ENCODE data around the gene SPDL1. TPM values are rescaled to one million over a fixed set of nuclear protein-coding genes. Genes with fewer than 3 reads are reported as not detected.

SPDL1 gene
- total RNA-seq, 2 donors from 2014 or later, result 8.0 to 13.7 TPM

GRCh38 chr5:169557838-169558237, 25.7 kb upstream of the SPDL1 start:
- no peak overlapping the region for H3K9ac ChIP-seq (ENCODE audit: low read depth in 2 of 2, low read length in 2 of 2)
- H3K27me3 ChIP-seq, result no peaks in the 10 kb centered on the region
- no peaks in the 10 kb centered on the region for H3K36me3 ChIP-seq
- TF ChIP-seq, protein P1, sequence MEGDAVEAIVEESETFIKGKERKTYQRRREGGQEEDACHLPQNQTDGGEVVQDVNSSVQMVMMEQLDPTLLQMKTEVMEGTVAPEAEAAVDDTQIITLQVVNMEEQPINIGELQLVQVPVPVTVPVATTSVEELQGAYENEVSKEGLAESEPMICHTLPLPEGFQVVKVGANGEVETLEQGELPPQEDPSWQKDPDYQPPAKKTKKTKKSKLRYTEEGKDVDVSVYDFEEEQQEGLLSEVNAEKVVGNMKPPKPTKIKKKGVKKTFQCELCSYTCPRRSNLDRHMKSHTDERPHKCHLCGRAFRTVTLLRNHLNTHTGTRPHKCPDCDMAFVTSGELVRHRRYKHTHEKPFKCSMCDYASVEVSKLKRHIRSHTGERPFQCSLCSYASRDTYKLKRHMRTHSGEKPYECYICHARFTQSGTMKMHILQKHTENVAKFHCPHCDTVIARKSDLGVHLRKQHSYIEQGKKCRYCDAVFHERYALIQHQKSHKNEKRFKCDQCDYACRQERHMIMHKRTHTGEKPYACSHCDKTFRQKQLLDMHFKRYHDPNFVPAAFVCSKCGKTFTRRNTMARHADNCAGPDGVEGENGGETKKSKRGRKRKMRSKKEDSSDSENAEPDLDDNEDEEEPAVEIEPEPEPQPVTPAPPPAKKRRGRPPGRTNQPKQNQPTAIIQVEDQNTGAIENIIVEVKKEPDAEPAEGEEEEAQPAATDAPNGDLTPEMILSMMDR (IDR thresholded peaks at IDR 0.05), result no peak
- no peak overlapping the region for H3K27ac ChIP-seq
- no peak overlapping the region for H3K4me3 ChIP-seq
- no peaks in the 10 kb centered on the region for H3K9me3 ChIP-seq
- no peak for DNase-seq
- intact Hi-C loops (cut with DNase I), result no loop called here
- H3K4me1 ChIP-seq, result no peaks in the 10 kb centered on the region

DNA sequence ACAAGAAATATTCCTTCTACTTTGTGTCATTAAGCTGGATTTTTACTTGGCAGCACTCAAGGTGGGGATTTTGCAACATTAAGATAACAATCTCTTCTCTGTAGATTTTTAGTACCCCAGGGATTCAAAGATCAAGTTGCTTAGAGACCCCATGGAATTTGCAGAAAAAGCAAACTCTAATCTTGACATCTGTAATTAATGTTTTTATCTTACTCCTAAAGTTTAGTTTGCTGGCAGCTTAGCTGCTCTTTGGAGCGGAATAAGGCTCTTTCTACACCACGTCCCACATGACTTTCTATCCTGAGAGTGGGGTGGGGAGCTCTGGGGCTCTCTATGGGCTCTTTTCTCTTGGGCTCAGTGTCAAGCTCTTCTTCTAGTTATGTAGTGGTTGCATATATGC, 21.7 kb upstream of the SPDL1 start:
- no peak overlapping the region for H3K4me3 ChIP-seq
- H3K9me3 ChIP-seq, result no peaks in the 10 kb centered on the region
- H3K27me3 ChIP-seq, result no peaks in the 10 kb centered on the region
- no peaks in the 10 kb centered on the region for H3K36me3 ChIP-seq
- H3K27ac ChIP-seq, result no peak overlapping the region
- no peaks in the 10 kb centered on the region for H3K4me1 ChIP-seq
- DNase-seq, result no peak
- TF ChIP-seq, protein P1 (IDR thresholded peaks at IDR 0.05), result no peak
- intact Hi-C loops (cut with DNase I), result loop anchor here (10.0 kb wide), 1 partner anchor 567 kb away; no protein-coding TSS in a partner anchor
- H3K9ac ChIP-seq (ENCODE audit: low read depth in 2 of 2, low read length in 2 of 2), result no peak overlapping the region

DNA sequence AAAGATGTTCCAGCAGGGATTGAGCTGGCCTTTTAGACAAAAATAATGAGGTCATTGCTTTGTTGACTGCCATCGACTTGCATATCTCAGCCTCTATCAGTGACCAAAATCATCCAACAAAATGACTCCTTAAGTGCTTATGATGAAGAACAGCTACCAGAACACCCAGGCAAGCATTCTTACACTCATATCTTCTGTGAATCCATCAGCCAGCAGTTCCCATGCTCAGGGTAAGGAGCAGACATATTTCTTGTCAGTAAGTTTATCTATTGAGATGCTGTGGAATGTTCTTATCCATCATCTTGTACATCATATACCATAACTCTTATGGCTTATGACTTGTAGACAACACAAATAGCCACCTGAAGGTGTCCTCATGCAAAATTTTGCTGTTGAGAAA, 20.2 kb upstream of the SPDL1 start:
- no peak overlapping the region for H3K27ac ChIP-seq
- no peaks in the 10 kb centered on the region for H3K27me3 ChIP-seq
- no peaks in the 10 kb centered on the region for H3K4me1 ChIP-seq
- TF ChIP-seq, protein P1 (IDR thresholded peaks at IDR 0.05), result no peak
- intact Hi-C loops (cut with DNase I), result loop anchor here (10.0 kb wide), 1 partner anchor 569 kb away; no protein-coding TSS in a partner anchor
- H3K36me3 ChIP-seq, result no peaks in the 10 kb centered on the region
- H3K9me3 ChIP-seq, result no peaks in the 10 kb centered on the region
- H3K9ac ChIP-seq (ENCODE audit: low read depth in 2 of 2, low read length in 2 of 2), result no peak overlapping the region
- no peak for DNase-seq
- H3K4me3 ChIP-seq, result no peak overlapping the region

DNA sequence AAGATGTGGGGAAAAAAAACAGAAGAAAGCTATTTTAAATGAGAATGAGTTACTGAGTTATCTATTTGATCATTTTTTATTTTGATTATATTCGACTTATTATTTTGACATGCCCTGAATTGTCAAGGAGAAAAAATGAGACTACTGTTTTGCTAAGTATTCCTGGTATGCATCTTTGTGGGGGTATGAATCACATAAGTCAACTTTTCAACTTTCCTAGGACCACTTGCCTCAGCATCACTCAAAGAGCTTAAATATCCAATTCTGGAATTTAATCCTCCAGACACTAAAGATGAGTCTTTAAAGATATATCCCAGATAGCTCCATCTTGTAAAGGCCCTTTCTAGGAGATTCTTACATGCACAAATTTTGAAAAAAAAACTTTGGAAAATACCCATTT, 17.4 kb upstream of the SPDL1 start:
- Histone ChIP-seq H3K4me1 (no peaks in the 10 kb centered on the region), H3K27me3 (no peaks in the 10 kb centered on the region), H3K4me3 (no peak overlapping the region), H3K27ac (no peak overlapping the region), H3K36me3 (no peaks in the 10 kb centered on the region), H3K9ac (ENCODE audit: low read depth in 2 of 2, low read length in 2 of 2) (no peak overlapping the region), H3K9me3 (no peaks in the 10 kb centered on the region)
- DNase-seq, result no peak
- TF ChIP-seq, protein P1 (IDR thresholded peaks at IDR 0.05), result no peak
- intact Hi-C loops (cut with DNase I), result loop anchor here (10.0 kb wide), 1 partner anchor 571 kb away; no protein-coding TSS in a partner anchor

- TF ChIP-seq, protein P1 (IDR thresholded peaks at IDR 0.05), result no peak
- H3K27me3 ChIP-seq, result no peaks in the 10 kb centered on the region
- no peak overlapping the region for H3K4me3 ChIP-seq
- H3K27ac ChIP-seq, result no peak overlapping the region
- intact Hi-C loops (cut with DNase I), result loop anchor here (10.0 kb wide), 1 partner anchor 572 kb away; no protein-coding TSS in a partner anchor
- no peak for DNase-seq
- H3K4me1 ChIP-seq, result no peaks in the 10 kb centered on the region
- no peak overlapping the region for H3K9ac ChIP-seq (ENCODE audit: low read depth in 2 of 2, low read length in 2 of 2)
- H3K9me3 ChIP-seq, result no peaks in the 10 kb centered on the region
- no peaks in the 10 kb centered on the region for H3K36me3 ChIP-seq
Measured at GRCh38 chr5:169567079-169567478, 16.5 kb upstream of the SPDL1 start.

Measured in colonic mucosa (tissue), 4 donors.